D721Med (cell line): ENCODE measurements around the gene TAF1B.

Experiments
- DNase-seq: peaks from one replicate; pipeline ENCODE4 v3.0.0; 2011; ENCODE audit warnings: low spot score; ENCODE audit not compliant: insufficient read length
- FAIRE-seq: peaks from 2 replicates; lab custom pipeline; 2011; peaks lifted over from hg19 to GRCh38; lab: Jason Lieb, UNC
- TF ChIP-seq, protein P1 (sequence below): IDR thresholded peaks from 2 replicates; pipeline ENCODE4 v1.5.1; 2012; ENCODE audit warnings: mild to moderate bottlenecking, control low read depth; ENCODE audit not compliant: insufficient read depth; ENCODE audit errors: missing control alignments

The TAF1B gene

DNA sequence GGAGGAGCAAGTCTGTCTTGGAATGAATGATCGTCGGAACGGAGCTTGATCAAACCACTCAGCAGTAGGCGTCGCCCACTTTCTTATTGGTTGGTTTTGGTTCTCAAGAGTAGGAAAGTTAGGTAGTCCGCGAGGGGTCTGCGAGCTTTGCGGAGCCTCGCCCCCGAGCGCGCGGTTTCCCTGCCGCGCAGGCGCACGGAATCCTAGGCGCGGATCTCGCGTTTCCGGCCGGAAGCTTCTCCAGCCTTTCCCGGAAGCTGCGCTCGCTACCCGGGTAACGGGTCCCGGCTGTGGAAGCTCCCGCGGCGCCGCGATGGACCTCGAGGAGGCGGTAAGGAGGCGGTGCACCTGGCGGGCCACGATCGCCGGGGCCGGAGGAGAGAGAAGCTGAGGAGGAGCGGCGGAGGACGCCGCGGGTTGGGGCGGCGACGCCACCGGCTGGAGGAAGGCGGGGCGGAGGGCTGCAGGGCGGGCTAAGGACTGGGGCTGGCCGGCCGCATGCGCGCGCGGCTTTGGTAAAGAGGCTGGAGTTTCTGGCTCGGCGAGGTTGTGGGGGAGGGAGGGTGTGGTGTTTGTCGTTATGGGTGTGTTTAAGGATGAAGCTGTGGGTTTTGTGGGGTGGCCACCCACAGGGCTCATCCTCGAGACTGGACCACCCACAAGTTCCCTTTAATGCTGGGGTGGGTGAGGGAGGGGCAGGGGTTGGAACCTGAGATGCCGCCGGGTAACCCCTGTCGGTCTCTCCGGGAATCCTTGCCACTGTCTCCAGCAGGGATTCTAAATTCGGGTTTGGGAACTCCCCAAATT lies at the start of gene TAF1B:
TSS of gene TAF1B (plus strand) at position 246 of the 807 bp plus-strand sequence. CDS start at position 314, 68 bp downstream.
- DNase-seq (peak; percentile 83), FAIRE-seq (no peak)
- TF ChIP-seq, protein P1, sequence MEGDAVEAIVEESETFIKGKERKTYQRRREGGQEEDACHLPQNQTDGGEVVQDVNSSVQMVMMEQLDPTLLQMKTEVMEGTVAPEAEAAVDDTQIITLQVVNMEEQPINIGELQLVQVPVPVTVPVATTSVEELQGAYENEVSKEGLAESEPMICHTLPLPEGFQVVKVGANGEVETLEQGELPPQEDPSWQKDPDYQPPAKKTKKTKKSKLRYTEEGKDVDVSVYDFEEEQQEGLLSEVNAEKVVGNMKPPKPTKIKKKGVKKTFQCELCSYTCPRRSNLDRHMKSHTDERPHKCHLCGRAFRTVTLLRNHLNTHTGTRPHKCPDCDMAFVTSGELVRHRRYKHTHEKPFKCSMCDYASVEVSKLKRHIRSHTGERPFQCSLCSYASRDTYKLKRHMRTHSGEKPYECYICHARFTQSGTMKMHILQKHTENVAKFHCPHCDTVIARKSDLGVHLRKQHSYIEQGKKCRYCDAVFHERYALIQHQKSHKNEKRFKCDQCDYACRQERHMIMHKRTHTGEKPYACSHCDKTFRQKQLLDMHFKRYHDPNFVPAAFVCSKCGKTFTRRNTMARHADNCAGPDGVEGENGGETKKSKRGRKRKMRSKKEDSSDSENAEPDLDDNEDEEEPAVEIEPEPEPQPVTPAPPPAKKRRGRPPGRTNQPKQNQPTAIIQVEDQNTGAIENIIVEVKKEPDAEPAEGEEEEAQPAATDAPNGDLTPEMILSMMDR, result no peak

DNA sequence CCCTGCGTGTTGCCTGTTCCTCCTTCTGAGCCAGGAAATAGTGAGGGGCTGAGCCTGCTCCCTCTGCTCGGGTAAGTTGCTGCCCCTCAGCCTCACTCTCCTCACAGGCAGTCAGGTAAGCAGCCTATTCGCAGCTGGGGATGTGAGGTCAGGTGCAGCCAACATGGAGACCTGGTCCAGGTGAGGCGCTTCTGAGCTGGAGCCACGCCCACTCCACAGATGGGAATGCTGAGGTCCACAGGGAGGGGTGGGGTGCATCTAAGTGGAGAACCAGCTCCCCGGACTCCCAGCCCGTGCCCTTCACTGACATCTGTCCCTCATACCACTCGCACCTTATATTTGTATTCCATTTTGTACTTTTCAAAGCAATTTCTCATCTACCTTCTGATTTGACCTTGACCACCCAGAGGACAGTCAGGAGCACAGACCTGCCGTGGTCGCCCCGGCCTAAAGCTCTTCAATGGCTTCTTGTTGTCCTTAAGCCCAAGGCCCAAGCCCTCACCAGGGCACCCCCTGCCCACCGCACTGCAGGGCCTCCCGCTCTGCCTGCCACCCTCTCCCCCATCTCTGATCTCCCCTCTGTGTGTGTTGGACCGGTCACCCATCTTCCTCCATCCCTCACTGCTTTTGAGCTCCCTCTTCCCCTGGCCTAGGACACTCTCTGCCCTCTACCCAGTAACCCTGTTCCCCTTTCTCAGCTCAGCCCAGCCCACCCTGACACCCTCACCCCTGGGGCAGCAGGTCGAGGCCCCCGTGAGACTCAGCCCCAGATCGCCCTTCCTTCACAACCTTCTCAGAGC lies 49.2 kb upstream of the TAF1B start:
- DNase-seq, result no peak
- FAIRE-seq, result no peak
- TF ChIP-seq, protein P1, result no peak

DNA sequence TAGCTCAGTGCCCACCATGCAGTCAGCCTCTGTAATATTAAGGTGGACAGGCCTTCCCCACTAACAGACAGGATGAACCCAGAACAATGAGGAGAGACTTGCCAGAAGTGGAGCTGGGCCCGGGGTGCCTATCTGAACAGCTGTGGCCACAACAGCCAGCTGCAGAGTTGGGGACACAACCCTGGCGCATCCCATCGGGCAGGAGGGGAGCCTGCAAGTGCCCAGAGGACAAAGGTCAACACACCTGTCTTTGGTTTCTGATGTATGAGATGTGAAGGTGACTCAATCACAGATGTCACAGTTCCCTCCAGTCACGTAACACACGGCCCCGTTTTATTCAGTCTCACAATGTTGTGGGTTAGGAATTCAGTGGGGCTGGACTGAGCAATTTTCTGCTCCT lies 48.2 kb upstream of the TAF1B start:
- TF ChIP-seq, protein P1, result no peak
- FAIRE-seq, result no peak
- DNase-seq, result no peak

DNA sequence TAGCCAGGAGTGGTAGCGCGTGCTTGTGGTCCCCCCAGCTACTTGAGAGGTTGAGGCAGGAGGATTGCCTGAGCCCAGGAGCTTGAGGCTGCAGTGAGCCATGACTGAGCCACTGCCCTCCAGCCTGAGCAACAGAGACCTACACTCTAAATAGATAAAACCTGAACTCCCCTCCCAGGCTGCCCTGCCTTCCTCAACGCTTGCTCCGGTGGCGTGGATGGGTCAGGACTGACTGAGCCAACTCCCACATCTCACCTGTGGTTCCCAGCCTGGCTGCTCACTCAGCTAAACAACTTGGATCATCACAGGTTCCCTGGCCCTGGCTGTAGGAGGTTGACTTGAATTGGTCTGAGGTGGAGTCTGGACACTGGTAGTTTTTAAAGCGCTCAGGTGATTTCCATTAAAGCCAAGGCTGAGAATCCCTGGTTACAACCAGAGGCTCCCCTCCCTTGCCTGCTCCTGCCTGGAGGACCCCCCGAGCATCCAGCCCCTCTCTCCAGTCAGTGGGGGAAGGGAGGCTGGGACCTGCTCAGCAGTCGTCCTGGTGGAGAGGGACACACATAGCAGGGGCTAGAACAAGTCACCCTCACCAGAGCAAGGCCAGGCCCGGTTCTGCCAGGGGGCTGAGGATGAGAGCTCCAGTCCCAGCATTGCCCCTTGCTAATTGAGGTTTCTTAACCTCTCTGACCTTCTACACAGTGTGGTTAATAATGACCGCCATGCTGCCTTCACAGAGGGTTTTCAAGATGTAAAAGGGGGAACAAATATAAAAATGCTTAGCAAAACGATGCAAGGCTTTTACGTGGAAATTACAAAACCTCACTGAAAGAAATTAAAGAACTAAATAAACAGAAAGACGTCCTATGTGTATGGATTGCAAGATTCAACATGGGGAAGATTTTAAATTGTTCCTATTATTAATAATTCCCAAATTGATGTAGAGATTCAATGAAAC lies 46.9 kb upstream of the TAF1B start:
- FAIRE-seq (no peak), DNase-seq (no peak)
- TF ChIP-seq, protein P1, result no peak

DNA sequence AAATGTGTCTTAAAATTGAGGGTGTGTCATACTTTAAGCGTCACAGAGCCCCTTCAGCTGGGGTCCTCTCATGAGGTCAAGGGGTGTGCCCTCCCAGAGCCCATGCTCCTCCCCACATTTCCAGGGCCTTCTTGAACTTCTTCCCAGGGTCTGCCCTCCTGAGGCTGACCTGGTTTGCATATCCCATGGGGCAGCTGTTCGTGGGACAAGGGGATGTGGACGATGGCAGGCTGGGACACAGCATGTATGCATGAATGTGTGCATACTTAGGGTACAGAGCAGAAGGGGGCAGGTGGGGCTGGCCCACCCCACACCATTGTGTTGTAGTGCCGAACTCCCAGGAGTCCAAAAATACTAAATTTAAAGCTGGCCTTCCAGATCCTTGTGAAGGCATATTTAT lies 46.2 kb upstream of the TAF1B start:
- no peak for DNase-seq
- no peak for FAIRE-seq
- TF ChIP-seq, protein P1, result no peak

DNA sequence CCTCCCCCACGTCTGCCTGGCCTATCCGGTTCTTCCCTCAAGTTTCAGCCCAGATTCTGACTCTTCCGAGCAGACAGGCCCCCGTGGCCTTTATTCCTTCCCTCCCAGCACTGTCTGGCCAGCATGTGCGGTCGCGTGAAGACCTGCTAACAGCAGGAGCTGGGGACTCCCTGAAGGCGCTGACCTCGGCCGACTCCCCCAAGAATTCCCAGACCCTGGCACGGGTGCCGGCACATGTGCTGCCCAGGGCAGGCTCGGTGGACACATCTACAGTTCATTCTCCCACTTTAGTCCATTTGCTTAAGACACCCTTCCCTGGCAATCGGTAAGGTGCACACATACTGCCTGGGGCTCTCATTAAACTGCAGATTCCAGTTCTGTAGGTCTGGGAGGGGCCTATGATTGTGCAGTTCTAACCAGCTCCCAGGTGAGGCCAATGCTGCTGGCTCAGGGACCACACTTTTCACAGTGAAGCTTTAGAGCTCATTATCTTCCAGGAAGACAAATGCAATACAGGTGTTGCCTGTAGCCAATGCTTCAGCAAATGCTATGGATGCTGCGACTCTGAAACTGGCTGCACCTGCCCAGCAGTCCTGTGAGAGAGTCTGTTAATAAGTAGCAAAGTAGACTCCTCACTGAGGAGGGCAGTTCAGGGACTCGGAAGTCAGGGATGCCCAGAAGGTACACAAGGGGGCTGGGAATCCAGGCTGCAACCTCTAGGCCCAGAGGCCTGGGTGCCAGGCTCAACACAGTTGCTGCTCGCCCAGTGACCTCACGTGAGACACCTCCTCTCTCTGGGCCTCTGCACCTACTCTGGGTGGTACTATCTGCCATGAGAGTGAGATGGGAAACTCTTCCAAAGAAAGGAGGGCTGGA lies 45.4 kb upstream of the TAF1B start:
- DNase-seq, result no peak
- FAIRE-seq, result no peak
- TF ChIP-seq, protein P1, result no peak
